Measurements from ENCODE around the gene CDH22. TPM values are rescaled to one million over a fixed set of nuclear protein-coding genes. Genes with fewer than 3 reads are reported as not detected.
A peak's percentile ranks its signal among the peaks of the same experiment; 100 is the strongest.

Gene CDH22
- total and polyA plus RNA-seq, 9 of the 15 experiments (the other 6 are each of a cell fraction or from before 2014, with no cell fraction given), result 0.07 to 0.08 TPM; not detected in 7

DNA sequence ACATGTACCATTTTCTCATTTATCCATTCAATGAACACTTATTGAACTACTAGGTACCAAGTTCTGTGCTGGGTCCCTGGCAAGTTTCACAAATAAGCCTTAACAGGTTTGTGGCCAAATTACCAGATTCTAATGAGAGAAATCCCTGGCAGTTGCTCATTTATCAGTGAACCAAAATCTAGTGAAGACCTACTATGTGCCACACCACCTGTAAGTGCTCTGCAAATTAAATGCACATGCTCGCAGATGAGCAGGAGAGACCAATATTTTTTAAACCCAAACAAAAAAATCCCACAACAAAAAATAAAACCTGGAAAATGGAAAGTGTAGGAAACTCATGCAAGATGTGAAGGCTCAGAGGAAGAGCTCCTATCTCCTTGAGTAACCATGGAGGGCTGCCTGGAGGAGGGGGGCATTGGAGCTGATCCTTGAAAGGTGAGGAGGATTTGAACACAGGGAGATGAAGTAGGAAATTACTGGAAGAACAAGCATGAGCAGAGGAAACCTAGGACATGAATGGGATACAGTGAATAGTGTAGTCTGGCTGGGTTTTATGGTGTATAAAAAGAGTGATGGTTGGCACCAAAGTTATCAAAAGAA is 48.9 kb downstream of the CDH22 start:
- intact Hi-C loops (cut with micrococcal nuclease) (no loop called here), in situ Hi-C loops (cut with MboI) (no loop called here)
- CTCF ChIA-PET (ENCODE audit: low intra/inter-chr PET ratio), result no interaction called here
- peaks cover 0 to 10% of the 10 kb centered on the region in 2 experiments; a peak in 1 of 5 replicates for H3K27me3 ChIP-seq (ENCODE audit: control insufficient read depth in 2 of 2, insufficient read depth in 2 of 2, low read length in 2 of 2)
- no peak for TF ChIP-seq ZNF75A (CRISPR knock-in tag; IDR thresholded peaks at IDR 0.05)
- no peak for TF ChIP-seq NR4A1 (CRISPR knock-in tag; IDR thresholded peaks at IDR 0.05)
- TF ChIP-seq NR4A1 (tag; IDR thresholded peaks at IDR 0.05), result no peak
- TF ChIP-seq SMARCB1 (IDR thresholded peaks at IDR 0.05; ENCODE audit: insufficient read length, low read depth), result no peak
- peak; percentile 93 for TF ChIP-seq ZFP36 (IDR thresholded peaks at IDR 0.05; ENCODE audit: low read depth, low read length, partially characterized antibody)
- TF ChIP-seq CBFA2T2 (conservative IDR thresholded peaks at IDR 0.05), result no peak
- TF ChIP-seq KLF13 (tag; IDR thresholded peaks at IDR 0.05; ENCODE audit: borderline replicate concordance, low read depth), result no peak
- TF ChIP-seq ILK (tag; IDR thresholded peaks at IDR 0.05; ENCODE audit: borderline replicate concordance, low read depth), result no peak
- TF ChIP-seq ZKSCAN1 (IDR thresholded peaks at IDR 0.05; ENCODE audit: low read depth, low read length), result peak; percentile 88
- TF ChIP-seq MBD2 (IDR thresholded peaks at IDR 0.05; ENCODE audit: borderline replicate concordance, low read depth), result no peak
- TF ChIP-seq, protein P1, sequence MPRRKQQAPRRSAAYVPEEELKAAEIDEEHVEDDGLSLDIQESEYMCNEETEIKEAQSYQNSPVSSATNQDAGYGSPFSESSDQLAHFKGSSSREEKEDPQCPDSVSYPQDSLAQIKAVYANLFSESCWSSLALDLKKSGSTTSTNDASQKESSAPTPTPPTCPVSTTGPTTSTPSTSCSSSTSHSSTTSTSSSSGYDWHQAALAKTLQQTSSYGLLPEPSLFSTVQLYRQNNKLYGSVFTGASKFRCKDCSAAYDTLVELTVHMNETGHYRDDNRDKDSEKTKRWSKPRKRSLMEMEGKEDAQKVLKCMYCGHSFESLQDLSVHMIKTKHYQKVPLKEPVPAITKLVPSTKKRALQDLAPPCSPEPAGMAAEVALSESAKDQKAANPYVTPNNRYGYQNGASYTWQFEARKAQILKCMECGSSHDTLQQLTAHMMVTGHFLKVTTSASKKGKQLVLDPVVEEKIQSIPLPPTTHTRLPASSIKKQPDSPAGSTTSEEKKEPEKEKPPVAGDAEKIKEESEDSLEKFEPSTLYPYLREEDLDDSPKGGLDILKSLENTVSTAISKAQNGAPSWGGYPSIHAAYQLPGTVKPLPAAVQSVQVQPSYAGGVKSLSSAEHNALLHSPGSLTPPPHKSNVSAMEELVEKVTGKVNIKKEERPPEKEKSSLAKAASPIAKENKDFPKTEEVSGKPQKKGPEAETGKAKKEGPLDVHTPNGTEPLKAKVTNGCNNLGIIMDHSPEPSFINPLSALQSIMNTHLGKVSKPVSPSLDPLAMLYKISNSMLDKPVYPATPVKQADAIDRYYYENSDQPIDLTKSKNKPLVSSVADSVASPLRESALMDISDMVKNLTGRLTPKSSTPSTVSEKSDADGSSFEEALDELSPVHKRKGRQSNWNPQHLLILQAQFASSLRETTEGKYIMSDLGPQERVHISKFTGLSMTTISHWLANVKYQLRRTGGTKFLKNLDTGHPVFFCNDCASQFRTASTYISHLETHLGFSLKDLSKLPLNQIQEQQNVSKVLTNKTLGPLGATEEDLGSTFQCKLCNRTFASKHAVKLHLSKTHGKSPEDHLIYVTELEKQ (CRISPR knock-in tag; IDR thresholded peaks at IDR 0.05), result no peak
- no peak for TF ChIP-seq ARID2 (IDR thresholded peaks at IDR 0.05)
- peak; percentile 26 for TF ChIP-seq RBM25 (IDR thresholded peaks at IDR 0.05; ENCODE audit: low read depth, low read length, severe bottlenecking)
- no TSS peak for BruUV-seq (replicated peaks)
- POLR2A ChIA-PET, result interaction anchor here (0.7 to 1.0 kb wide), 2 partner anchors 165 to 174 kb away, joined by 3 read pairs; no protein-coding TSS in a partner anchor
- no peak overlapping the region for H3K27ac ChIP-seq (ENCODE audit: extremely low read depth, low read depth, low read length)
- FAIRE-seq, result no peak
- H3K79me2 ChIP-seq (ENCODE audit: control insufficient read depth, insufficient read depth, low read length), result no peaks in the 10 kb centered on the region
- no peaks in the 10 kb centered on the region for H3K4me1 ChIP-seq (replicated peaks in 1 of 2; ENCODE audit: control insufficient read depth in 2 of 2, insufficient read depth in 2 of 2, low read length in 2 of 2)
- H3K4me3 ChIP-seq, result no peak overlapping the region
- peaks cover 3% of the 10 kb centered on the region for H3K9me1 ChIP-seq (ENCODE audit: control insufficient read depth, insufficient read depth, low read length)
- WGBS (ENCODE audit: insufficient coverage, low coverage, missing lambda C conversion rate), result 5% methylated on average over 1 of the region's 1 CpG
- H3K36me3 ChIP-seq (ENCODE audit: control insufficient read depth, insufficient read depth, low read length), result no peaks in the 10 kb centered on the region
- no peaks in the 10 kb centered on the region; the same call in 1 of the 2 replicates for H4K20me1 ChIP-seq (replicated peaks; ENCODE audit: control insufficient read depth, insufficient read depth, low read length)
- H3K4me2 ChIP-seq (ENCODE audit: insufficient read depth, low read length), result no peak overlapping the region
- H3K9me3 ChIP-seq (replicated peaks; ENCODE audit: control insufficient read depth, insufficient read depth, low read depth, low read length), result no peaks in the 10 kb centered on the region
- no peak for DNase-seq (ENCODE audit: extremely low read depth in 1 of 4, low spot score in 3 of 4)
- H2AFZ ChIP-seq (ENCODE audit: low read depth, low read length), result no peak overlapping the region
- no peak overlapping the region for H3K9ac ChIP-seq (ENCODE audit: insufficient read depth in 1 of 2, low read depth in 2 of 2, low read length in 2 of 2)
- no peak for ATAC-seq
